Iris pigment epithelial cell (primary cell): ENCODE measurements around the gene FIGLA.
A peak's percentile ranks its signal among the peaks of the same experiment; 100 is the strongest.

Experiments used
- DNase-seq: peaks from one replicate; pipeline ENCODE4 v3.0.0-alpha.2; 2011; ENCODE audit warnings: low read depth

The FIGLA gene

DNA sequence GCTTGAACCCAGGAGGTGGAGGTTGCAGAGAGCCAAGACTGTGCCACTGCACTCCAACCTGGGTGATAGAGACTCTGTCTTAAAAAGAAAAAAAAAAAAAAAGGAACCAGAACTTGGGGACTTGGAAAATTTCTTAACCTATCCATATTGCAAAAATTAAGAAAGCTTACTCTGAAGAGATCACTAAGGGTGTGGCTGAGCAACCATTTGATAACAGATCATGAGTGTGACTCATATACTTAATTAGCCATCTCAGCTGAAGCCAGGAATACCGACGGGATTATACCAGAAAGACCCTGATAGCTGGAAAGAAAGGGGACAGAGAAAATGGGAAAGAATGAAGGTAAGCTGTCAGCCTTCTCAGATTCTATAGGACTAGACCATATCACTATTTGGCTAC is 15.3 kb downstream of the FIGLA start:
- no peak for DNase-seq

DNA sequence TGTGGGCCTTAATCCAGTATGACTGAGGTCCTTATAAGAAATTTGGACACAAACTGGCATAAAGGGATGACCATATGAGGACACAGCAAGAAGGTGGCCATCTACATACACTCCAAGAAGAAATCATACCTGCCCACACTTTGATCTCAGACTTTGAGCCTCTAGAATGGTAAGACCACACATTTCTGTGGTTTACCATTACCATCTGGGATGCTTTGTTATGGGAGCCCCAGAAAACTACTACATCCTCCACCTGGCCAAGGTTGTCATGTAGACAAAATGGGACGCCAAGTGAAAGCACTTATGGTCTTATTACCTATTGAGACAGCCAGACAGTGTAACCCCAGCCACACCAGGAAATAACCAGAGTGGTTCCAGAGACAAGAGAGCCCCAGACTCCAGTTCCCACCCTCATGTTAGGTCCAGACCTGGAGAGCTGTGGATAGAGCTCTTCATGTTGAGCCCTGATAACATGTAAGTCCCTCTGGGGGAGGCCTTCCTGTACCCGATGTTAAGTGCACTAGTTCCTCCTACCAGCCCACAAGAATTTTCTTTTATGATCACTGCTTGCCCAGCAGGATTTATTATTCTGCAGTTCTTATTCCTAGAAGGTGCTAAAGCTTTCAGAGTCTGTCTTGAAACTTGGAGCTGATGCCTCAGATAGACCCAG is 17.8 kb downstream of the FIGLA start:
- DNase-seq: no peak

DNA sequence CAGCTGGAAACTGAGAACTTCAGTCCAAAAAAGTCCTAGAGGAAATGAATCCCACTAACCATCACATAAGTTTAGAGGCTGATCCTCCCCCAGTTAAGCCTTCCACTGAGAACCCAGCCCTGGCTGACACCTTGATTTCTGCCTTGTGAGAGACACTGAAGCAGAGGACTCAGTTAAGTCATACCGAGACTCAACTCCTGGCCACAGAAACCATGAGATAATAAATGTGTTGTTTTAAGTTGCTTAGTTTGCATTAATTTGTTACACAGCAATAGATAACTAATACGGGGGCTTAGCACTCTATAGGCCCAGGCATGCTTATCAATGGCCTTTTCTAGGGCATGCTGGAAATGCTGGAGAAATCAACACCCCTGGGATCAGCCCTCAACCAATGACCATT is 19.0 kb downstream of the FIGLA start:
- DNase-seq: no peak

DNA sequence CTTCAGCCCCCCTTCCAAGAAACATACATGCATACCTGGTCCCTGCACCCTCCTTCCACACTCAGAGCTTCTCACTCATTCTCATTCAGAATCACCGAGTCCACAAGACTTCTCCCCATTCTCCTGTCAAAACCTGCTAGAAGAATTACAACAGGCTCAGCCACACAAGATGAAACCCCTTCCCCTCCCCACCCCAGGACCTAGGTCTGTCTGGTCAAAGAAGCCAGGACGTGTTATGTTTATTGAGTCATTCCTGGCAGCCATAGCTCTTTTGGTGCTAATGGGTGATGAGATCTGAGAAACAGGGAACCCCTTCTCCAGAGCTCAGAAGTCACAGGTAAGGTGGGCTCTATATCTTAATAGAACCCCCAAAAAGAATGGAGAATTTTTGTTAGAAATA is 21.0 kb downstream of the FIGLA start:
- no peak for DNase-seq

DNA sequence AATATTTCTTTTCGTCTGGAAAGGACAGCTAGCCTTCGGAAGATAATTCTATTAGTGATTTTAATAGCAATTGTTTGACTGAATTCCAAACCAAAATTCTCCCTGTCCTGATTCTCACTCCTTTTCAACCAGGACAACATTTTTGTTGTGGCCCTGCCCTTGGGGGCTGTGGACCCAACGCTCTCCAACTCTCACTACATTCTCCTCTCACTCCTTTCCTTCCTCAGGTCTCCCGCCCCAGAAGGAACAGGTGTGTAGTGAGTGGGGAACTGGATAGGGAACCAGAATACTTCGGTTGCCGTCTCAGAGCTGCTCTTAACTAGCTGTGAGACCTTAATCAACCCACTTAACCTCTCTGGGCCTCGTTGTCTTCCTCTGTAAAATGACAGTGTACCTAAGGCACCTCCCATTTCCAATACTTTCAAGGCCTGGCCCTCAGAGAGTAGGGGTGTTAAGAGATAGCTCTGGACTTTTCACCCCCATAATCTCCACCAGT is 21.8 kb downstream of the FIGLA start:
- no peak for DNase-seq

DNA sequence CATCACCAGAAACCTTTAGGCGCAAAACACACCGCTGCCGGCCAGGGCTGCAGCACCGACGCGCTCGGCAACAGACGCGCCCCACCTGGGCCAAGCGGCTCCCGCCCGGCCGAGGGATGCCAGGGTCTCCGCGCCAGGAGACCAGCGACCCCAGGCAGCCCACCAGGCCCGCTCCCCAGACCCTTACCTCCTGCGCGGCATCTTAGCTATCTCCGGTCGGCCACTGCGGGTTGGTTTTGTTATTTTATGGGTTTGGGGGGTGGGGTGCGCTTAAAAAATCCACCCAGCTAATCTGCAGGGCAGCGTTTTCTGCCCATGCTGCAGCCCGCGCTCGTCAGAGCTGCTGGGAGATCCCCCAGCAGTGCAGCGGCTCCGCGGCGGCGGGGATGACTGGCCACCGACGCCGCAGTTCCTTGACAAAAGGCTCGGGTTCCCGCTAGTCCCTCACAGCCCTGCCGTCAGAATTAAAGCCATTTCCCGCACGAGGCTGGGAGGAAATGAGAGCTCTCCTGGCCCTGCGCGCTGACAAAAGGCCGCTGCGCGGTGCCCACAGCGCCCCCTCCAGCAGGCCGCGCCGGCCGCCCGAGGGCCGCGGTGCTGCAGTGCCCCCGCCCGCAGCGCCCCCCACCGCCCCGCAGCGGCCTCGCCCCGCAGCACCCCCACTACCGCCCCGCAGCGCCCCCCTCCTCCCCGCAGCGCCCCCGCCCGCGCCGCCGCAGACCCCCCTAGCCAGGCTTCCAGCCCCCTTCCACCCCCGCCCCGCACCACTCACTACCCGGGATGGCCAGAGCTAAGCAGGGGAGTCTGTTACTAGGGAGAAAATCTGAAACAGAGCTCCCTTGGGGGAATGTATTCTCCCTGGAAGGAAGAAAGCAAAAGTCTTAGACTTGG is 22.5 kb downstream of the FIGLA start, which contains the start of gene ADD2:
Gene ADD2 (minus strand): TSS at position 502 of the 891 bp plus-strand sequence. CDS start 61,792 bp downstream, outside the sequence.
- peak; percentile 15 for DNase-seq

DNA sequence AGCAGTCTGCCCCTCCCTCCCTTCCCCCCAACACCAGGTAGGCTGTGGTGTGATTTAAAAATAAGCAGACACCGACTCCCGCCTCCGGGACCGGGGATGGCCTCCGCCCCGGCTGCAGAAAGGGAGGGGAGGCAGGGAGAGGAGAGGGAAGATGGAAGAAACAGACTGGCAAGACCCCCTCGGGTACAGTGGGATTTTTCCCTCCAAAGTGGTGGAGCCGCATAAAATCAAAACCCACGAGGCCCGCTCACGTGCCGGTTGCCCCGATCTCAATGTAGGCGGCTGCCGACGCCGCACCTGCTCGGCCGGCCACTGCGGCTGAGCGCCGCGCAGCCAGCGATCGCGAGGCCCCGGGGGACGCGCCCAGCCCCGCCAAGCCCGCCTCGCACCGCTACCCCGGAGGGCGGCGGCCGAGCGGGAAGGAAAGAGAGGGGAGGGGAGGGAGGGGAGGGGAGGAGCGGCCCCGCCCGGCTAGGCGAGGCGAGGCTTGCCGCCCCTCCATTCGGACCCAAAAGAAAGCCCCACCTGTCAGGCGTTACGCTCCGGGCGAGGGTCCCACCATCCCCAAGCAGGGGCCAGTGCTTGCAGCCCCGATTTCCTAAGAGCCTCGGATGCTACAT is 23.3 kb downstream of the FIGLA start:
- DNase-seq: no peak

DNA sequence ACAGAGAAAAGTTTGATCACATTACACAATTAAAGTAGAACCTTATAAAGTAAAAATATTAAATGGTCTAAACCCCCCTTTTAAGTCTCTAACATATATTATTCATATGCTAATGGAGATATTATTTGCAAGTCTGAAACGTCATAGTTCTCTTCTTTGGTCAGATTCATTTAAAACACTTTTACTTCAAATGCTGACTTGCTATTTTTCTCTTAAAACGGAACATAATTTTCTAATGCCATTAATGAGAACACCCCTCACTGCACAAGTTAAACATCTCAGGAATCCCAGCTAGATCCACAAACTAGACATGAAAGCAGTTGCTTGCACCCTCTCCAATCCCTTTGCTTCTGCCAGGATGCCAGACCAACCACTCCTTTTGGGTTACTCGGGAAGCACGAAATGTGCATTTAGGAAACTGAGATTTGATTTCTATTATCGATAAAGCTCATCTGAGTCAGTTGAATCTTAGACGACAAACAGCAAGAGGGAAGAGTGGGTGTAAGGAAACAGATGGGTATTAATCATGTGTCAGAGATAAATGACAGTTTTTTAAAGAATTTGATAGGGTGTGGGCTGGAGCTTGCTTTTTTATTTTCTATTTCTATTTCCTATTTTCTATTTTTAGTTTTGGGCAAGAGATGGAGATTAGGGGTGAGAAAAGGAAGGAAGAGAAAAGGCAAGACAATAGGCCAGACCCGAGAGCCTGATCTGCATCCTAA is 23.9 kb downstream of the FIGLA start:
- no peak for DNase-seq

DNA sequence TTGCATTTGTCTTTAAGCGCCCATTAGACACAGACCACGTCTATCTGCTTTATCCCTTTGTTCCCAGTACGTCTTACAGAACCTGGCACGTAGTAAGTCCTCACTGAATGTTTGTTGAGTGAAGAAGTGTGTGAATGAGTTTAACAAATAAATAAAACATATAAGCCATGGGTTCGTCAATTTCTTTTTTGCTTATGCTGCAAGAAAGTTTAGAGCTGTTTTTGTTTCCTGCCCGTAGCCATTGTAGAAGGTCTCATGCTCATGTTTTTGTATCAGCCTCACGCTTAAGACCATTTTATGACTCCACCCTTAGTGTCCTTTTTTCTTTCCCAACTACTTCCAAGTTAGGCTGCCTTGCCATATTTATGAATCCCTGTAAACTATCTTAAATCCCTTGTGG is 24.9 kb downstream of the FIGLA start:
- no peak for DNase-seq

DNA sequence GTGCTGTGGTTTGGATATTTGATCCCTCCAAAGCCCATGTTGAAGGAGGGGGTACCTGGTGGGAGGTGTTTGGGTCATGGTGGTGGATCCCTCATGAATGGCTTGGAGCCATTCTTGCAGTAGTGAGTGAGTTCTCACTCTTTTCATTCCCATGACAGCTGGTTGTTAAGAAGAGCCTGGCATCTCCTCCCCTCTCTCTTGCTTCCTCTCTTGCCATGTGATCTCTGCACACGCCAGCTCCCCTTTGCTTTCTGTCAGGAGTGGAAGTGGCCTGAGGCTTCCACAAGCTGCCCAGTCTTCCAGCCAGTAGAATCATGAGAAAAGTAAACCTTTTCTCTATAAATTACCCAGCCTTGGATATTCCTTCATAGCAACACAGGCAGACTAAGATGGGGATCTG is 31.0 kb downstream of the FIGLA start:
- no peak for DNase-seq

DNA sequence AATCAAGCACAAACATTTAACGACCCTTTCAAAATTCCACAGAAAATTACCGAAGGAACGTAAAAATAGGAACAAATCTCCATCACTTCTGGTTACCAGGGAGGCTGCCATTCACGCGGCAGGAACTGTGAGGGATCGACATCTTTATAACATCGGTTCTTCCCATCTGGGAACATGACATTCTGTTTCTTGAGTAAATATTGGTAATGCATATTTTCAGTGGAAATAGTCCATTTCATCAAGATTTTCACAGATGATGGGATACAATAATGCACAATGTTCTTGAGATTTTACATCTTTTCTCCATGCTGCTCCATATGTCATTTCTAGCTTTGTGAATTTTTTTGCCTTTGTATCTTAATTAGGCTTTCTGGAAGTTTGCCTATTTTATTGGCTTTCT is 32.5 kb downstream of the FIGLA start:
- DNase-seq: no peak

DNA sequence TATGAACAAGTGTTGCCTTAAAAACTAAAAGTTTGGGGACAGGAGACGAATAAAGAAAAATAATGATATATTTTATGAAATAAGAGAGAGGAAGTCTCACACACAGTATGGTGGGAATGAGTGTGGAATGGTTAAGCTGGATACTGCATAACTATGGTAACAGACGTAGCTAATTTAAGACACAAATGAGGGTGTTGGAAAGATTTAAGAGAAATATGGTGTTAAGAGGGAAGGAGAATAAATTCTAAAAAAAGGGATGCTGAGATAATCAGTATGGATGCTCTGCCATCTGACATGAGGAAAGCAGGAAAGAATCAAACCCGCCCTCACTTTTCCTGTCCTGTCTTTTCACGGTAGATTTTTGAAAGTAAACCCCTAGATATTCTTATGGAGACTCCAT is 33.1 kb downstream of the FIGLA start:
- DNase-seq: no peak

DNA sequence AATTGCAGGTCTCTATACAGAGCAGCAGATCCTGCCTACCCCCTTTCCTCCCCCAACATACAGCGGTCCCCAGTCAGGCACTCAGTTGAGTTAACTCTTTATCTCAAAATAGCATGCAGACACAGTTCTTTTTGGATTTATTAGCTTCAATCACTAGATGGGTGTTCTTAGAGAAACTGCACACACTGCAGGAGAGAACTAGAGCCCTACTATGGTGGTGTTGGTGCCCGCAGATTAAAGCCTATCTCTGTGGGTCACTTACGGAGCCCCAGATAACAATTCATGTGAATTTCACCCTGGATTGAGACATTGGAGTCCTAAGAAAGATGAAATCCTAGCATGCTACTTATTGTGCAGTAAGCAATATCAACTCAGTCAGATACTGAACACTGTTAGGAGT is 34.3 kb downstream of the FIGLA start:
- DNase-seq: no peak

DNA sequence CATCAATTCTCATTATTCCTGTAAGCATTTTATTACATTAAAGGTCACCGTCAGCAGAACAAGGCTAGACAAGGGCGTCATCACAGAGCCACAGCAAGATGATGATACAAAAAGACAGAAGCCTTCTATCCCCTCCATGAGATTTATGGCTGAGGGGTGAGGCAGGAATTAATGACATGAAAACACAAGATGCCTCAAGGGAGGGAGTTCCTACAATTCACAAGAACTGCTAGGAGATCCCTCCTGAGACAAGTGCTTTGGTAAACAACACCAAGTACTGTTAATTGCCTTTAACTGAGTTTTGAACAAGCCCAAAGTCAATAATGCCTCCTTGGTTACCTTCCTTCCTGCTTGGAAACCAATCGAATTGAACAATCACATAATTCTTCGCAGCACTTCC is 36.5 kb downstream of the FIGLA start:
- no peak for DNase-seq

DNA sequence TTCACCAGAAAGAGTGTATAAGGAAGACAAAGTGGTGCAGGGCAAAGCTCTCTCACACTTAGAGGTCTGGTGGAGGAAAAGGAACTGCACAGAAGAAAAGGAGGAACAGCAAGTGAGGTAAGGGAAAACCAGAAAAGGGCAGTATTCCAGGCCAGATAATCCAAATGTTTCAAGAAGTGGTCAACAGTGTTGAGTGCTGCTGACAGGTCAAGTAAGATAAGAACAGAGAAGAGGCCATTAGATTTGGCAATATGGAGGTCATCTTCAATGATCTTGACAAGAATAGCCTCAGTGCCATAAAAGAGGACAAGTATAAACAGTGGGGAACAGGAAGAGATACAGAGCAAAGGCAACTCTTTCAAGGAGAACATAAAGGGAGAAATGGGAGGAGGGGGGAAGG is 37.4 kb downstream of the FIGLA start:
- DNase-seq: no peak

DNA sequence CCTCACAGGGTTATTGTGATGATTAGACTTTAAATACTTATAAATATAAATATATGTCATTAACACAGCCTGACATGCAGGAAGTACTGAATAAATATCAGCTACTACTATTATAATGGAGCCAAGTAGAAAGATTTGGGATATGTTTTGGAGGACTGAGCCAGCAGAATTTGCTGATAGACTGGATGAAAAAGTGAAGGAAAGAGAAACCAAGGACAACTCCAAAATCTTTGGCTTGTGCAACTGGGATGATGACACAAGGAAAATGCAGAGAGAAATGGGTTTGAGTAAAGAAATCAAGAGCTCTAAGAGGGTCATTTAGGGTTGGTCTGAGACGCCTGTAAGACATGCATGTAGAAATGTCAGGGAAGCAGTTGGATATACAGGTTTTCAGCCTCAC is 38.0 kb downstream of the FIGLA start:
- DNase-seq: no peak

DNA sequence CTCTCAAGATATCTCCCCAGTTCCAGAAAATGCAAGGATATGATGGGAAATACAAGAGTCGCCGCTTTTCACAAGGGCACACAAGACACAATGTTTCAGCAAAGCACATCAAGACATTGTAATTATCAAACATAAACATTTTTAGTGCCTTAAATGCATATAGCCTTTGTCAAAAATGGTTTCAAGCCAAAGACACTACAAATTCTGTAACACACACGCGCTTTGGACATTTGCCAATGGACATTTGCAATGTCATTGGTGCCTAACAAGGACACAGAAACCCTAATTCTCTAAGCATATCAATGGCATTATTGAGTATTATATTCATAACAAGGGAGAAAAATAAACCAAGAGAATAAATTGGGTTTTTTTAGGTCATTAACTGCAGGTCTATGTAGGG is 38.6 kb downstream of the FIGLA start:
- no peak for DNase-seq

DNA sequence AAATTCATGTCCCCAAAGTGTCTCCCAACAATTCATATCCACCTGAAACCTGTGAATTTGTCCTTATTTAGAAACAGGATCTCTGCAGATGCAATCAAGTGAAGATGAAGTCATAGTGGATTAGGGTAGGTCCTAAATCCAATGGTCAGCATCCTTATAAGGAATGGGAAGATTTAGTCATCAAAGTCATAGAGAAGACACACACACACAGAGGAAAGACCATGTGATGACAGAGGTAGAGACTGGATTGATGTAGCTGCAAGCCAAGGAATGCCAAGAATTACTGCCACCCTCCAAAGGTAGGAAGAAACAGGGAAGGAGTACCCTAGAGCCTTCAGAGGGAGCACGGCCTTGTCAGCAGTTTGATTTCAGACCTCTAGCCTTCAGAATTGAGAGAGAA is 40.1 kb downstream of the FIGLA start:
- DNase-seq: no peak

DNA sequence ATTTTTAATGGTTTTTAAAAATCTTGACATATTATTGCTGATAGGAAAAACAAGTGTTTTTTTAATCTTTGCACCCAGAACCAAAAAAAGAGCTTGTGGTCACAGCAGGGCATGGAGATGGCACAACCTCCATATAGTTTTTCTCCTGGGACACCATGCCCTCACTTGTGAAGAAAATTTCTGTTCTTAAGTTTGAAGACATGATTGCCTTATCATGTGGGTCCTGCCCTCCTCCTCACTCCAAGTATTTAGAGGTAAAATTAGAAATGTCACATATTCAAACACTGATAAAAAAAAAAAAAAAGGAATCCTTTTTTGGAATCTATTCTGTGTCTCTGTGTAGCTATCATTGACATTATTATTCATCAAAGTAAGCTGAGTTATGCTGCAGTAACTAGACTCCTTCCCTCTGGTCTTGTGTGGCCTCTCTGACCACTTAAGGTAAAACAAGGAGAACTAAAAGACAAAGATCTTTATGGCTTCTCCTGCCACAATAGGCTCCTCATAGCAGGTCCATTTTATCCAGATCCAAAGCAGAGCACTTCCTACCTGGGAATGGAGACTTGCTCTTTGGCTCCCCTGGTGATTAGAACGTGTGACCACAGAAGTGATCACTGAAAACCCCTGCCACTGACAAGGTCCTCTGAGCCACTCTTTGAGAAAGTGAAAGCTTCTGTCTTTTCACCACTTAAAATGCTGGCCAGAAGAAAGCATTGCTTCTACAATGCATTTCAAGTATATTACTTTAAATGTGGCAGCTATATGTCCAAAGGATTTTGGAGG is 42.2 kb downstream of the FIGLA start:
- no peak for DNase-seq

DNA sequence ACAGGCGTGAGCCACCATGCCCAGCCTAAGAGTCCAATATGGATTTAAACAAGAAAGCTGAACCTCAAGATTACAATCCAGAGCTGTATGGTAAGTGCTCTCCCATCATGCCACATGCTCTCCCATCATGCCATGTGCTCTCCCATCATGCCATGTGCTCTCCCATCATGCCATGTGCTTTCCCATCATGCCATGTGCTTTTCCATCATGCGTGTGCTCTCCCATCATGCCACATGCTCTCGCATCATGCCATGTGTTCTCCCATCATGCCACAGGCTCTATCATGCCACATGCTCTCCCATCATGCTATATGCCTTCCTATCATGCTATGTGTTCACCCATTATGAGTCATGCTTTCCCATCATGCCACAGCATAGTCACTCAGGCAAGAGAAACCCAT is 43.2 kb downstream of the FIGLA start:
- DNase-seq: no peak
